HG02840 (cell line): ENCODE measurements around the gene ZNRF3.
"Not testable (repeated sequence)": the region's sequence is repeated elsewhere in the genome, so short reads cannot be mapped to it uniquely, and the experiment has no call there.

Experiments
- ATAC-seq: cut with Tn5 transposase; IDR thresholded peaks from one replicate; pipeline ENCODE4 v1.9.1; 2021; ENCODE audit warnings: mild to moderate bottlenecking, moderate library complexity, moderate number of reproducible peaks; ENCODE audit not compliant: unreplicated experiment, low FRiP score

The ZNRF3 gene

GRCh38 chr22:29000641-29001040 is 117.3 kb downstream of the ZNRF3 start:
- ATAC-seq, result no peak

- no peak for ATAC-seq
Observed at GRCh38 chr22:29002603-29003002, 119.2 kb downstream of the ZNRF3 start.

- ATAC-seq, result no peak
Observed at GRCh38 chr22:29003552-29003951, 120.2 kb downstream of the ZNRF3 start.

GRCh38 chr22:29003975-29004646 is 120.7 kb downstream of the ZNRF3 start:
- no peak for ATAC-seq

GRCh38 chr22:29004647-29005371 is 121.4 kb downstream of the ZNRF3 start:
- no peak for ATAC-seq

- not testable (repeated sequence) for ATAC-seq
Observed at GRCh38 chr22:29005754-29006153, 122.4 kb downstream of the ZNRF3 start.

- ATAC-seq, result no peak
Observed at GRCh38 chr22:29006346-29006745, 123.0 kb downstream of the ZNRF3 start.

- no peak for ATAC-seq
Observed at GRCh38 chr22:29009148-29009547, 125.8 kb downstream of the ZNRF3 start.

- no peak for ATAC-seq
Observed at GRCh38 chr22:29011240-29012100, 128.1 kb downstream of the ZNRF3 start.

GRCh38 chr22:29012101-29012433 is 128.7 kb downstream of the ZNRF3 start:
- ATAC-seq, result no peak

- ATAC-seq, result no peak
Observed at GRCh38 chr22:29012952-29013351, 129.6 kb downstream of the ZNRF3 start.

GRCh38 chr22:29014293-29014692 is 130.9 kb downstream of the ZNRF3 start:
- ATAC-seq, result no peak

GRCh38 chr22:29014773-29015172 is 131.4 kb downstream of the ZNRF3 start:
- ATAC-seq, result no peak

GRCh38 chr22:29016067-29016938 is 132.9 kb downstream of the ZNRF3 start:
- no peak for ATAC-seq

- no peak for ATAC-seq
Observed at GRCh38 chr22:29018293-29019189, 135.2 kb downstream of the ZNRF3 start.

GRCh38 chr22:29022101-29022817 is 138.9 kb downstream of the ZNRF3 start:
- ATAC-seq, result no peak

- no peak for ATAC-seq
Observed at GRCh38 chr22:29023172-29023796, 139.9 kb downstream of the ZNRF3 start.

GRCh38 chr22:29026579-29026978 is 143.2 kb downstream of the ZNRF3 start:
- ATAC-seq, result no peak
